Measurements from ENCODE around the gene POU6F2. TPM values are rescaled to one million over a fixed set of nuclear protein-coding genes. Genes with fewer than 3 reads are reported as not detected.

POU6F2 gene
- total RNA-seq, 1 experiment from 2014 or later: not detected

- TF ChIP-seq EZH2 (IDR thresholded peaks at IDR 0.05; ENCODE audit: borderline replicate concordance, low read depth, low read length, poor library complexity, severe bottlenecking): no peak
- no peak for TF ChIP-seq CTCF (conservative IDR thresholded peaks at IDR 0.05; ENCODE audit: low read depth, low read length)
- DNase-seq (ENCODE audit: low spot score): no peak
- Histone ChIP-seq H3K27ac (ENCODE audit: low read depth, low read length, poor library complexity, severe bottlenecking) (no peak overlapping the region), H3K36me3 (ENCODE audit: insufficient read depth, low read length, poor library complexity, severe bottlenecking) (no peaks in the 10 kb centered on the region), H3K4me3 (ENCODE audit: low read depth, low read length, poor library complexity, severe bottlenecking) (no peak overlapping the region), H3K9me3 (ENCODE audit: low read depth, low read length, poor library complexity, severe bottlenecking) (no peaks in the 10 kb centered on the region), H3K27me3 (replicated peaks; ENCODE audit: insufficient read depth, low read depth, low read length, poor library complexity) (peaks cover 2% of the 10 kb centered on the region), H3K4me1 (ENCODE audit: insufficient read depth, low read length, poor library complexity, severe bottlenecking) (no peaks in the 10 kb centered on the region)
- intact Hi-C loops (cut with micrococcal nuclease; ENCODE audit: unreplicated experiment): no loop called here
- ChIA-PET POLR2A (ENCODE audit: low non-redundant PET) (no interaction called here), CTCF (no interaction called here)
- BruUV-seq (replicated peaks): no TSS peak
Observed at GRCh38 chr7:39197831-39198230, 220.1 kb downstream of the POU6F2 start.

- Histone ChIP-seq H3K9me3 (ENCODE audit: low read depth, low read length, poor library complexity, severe bottlenecking) (no peaks in the 10 kb centered on the region), H3K36me3 (ENCODE audit: insufficient read depth, low read length, poor library complexity, severe bottlenecking) (no peaks in the 10 kb centered on the region), H3K27ac (ENCODE audit: low read depth, low read length, poor library complexity, severe bottlenecking) (no peak overlapping the region), H3K27me3 (replicated peaks; ENCODE audit: insufficient read depth, low read depth, low read length, poor library complexity) (peaks cover 3% of the 10 kb centered on the region), H3K4me3 (ENCODE audit: low read depth, low read length, poor library complexity, severe bottlenecking) (no peak overlapping the region), H3K4me1 (ENCODE audit: insufficient read depth, low read length, poor library complexity, severe bottlenecking) (no peaks in the 10 kb centered on the region)
- intact Hi-C loops (cut with micrococcal nuclease; ENCODE audit: unreplicated experiment): no loop called here
- POLR2A ChIA-PET (ENCODE audit: low non-redundant PET): no interaction called here
- no peak for DNase-seq (ENCODE audit: low spot score)
- no peak for TF ChIP-seq CTCF (conservative IDR thresholded peaks at IDR 0.05; ENCODE audit: low read depth, low read length)
- no peak for TF ChIP-seq EZH2 (IDR thresholded peaks at IDR 0.05; ENCODE audit: borderline replicate concordance, low read depth, low read length, poor library complexity, severe bottlenecking)
- CTCF ChIA-PET: no interaction called here
- BruUV-seq (replicated peaks): no TSS peak
Observed at GRCh38 chr7:39198556-39198955, 220.8 kb downstream of the POU6F2 start.

- Histone ChIP-seq H3K27me3 (replicated peaks; ENCODE audit: insufficient read depth, low read depth, low read length, poor library complexity) (peaks cover 3% of the 10 kb centered on the region), H3K4me1 (ENCODE audit: insufficient read depth, low read length, poor library complexity, severe bottlenecking) (no peaks in the 10 kb centered on the region), H3K36me3 (ENCODE audit: insufficient read depth, low read length, poor library complexity, severe bottlenecking) (no peaks in the 10 kb centered on the region), H3K9me3 (ENCODE audit: low read depth, low read length, poor library complexity, severe bottlenecking) (no peaks in the 10 kb centered on the region), H3K4me3 (ENCODE audit: low read depth, low read length, poor library complexity, severe bottlenecking) (no peak overlapping the region), H3K27ac (ENCODE audit: low read depth, low read length, poor library complexity, severe bottlenecking) (no peak overlapping the region)
- intact Hi-C loops (cut with micrococcal nuclease; ENCODE audit: unreplicated experiment): no loop called here
- TF ChIP-seq EZH2 (IDR thresholded peaks at IDR 0.05; ENCODE audit: borderline replicate concordance, low read depth, low read length, poor library complexity, severe bottlenecking): no peak
- TF ChIP-seq CTCF (conservative IDR thresholded peaks at IDR 0.05; ENCODE audit: low read depth, low read length): no peak
- no peak for DNase-seq (ENCODE audit: low spot score)
- ChIA-PET CTCF (no interaction called here), POLR2A (ENCODE audit: low non-redundant PET) (no interaction called here)
- BruUV-seq (replicated peaks): no TSS peak
Observed at GRCh38 chr7:39199006-39199405, 221.3 kb downstream of the POU6F2 start.

All from A673 (cell line).